ENCODE measurements around the gene MYBPH.

GRCh38 chr1:203213126-203213525, 37.5 kb upstream of the MYBPH start:
- no peak for TF ChIP-seq CTCF (conservative IDR thresholded peaks at IDR 0.05; ENCODE audit: low read length)
- no peak for TF ChIP-seq EZH2phosphoT487 (IDR thresholded peaks at IDR 0.05; ENCODE audit: borderline replicate concordance)
